ENCODE data around the gene PCMT1. TPM values are rescaled to one million over a fixed set of nuclear protein-coding genes. Genes with fewer than 3 reads are reported as not detected.
A peak's percentile ranks its signal among the peaks of the same experiment; 100 is the strongest.

PCMT1 gene
- total and polyA plus RNA-seq, 9 of the 15 experiments (the other 6 are each of a cell fraction or from before 2014, with no cell fraction given) = 217 to 541 (median 327) TPM

GRCh38 chr6:149834513-149835481 is 85.3 kb downstream of the PCMT1 start:
- FAIRE-seq (peak; percentile 88), ATAC-seq (peak; percentile 86), DNase-seq (ENCODE audit: extremely low read depth in 1 of 4, low spot score in 3 of 4) (peak; percentile 65 to 76 (median 67))
- Histone ChIP-seq H3K4me3 (no peak overlapping the region), H3K9me3 (replicated peaks; ENCODE audit: control insufficient read depth, insufficient read depth, low read depth, low read length) (no peaks in the 10 kb centered on the region), H3K27ac (ENCODE audit: extremely low read depth, low read depth, low read length) (no peak overlapping the region), H4K20me1 (replicated peaks; ENCODE audit: control insufficient read depth, insufficient read depth, low read length) (no peaks in the 10 kb centered on the region), H3K9me1 (ENCODE audit: control insufficient read depth, insufficient read depth, low read length) (no peaks in the 10 kb centered on the region), H3K9ac (ENCODE audit: insufficient read depth in 1 of 2, low read depth in 2 of 2, low read length in 2 of 2) (no peak overlapping the region), H3K4me2 (ENCODE audit: insufficient read depth, low read length) (no peak overlapping the region), H2AFZ (ENCODE audit: low read depth, low read length) (no peak overlapping the region), H3K4me1 (replicated peaks in 1 of 2; ENCODE audit: control insufficient read depth in 2 of 2, insufficient read depth in 2 of 2, low read length in 2 of 2) (no peaks in the 10 kb centered on the region), H3K27me3 (ENCODE audit: control insufficient read depth in 2 of 2, insufficient read depth in 2 of 2, low read length in 2 of 2) (peaks cover 6 to 31% of the 10 kb centered on the region in 2 experiments), H3K36me3 (ENCODE audit: control insufficient read depth, insufficient read depth, low read length) (no peaks in the 10 kb centered on the region), H3K79me2 (ENCODE audit: control insufficient read depth, insufficient read depth, low read length) (no peaks in the 10 kb centered on the region)
- in situ Hi-C loops (cut with MboI) = no loop called here
- POLR2A ChIA-PET = no interaction called here
- WGBS (ENCODE audit: insufficient coverage, low coverage, missing lambda C conversion rate) = 27% methylated on average over 5 of the region's 5 CpGs
- no TSS peak for BruUV-seq (replicated peaks)
- intact Hi-C loops (cut with micrococcal nuclease) = loop anchor here (1.0 kb wide), 2 partner anchors 92 to 269 kb away; no protein-coding TSS in a partner anchor
- CTCF ChIA-PET (ENCODE audit: low intra/inter-chr PET ratio) = interaction anchor here (0.6 to 3.2 kb wide), 8 partner anchors 30 to 1462 kb away, joined by 3 to 23 read pairs (median 4); partner anchors contain the start of gene LRP11
- TF ChIP-seq SMC3 (conservative IDR thresholded peaks at IDR 0.05; ENCODE audit: insufficient read depth, low read depth, low read length) = peak; percentile 89
- TF ChIP-seq TBP (optimal IDR thresholded peaks at IDR 0.05; ENCODE audit: low read depth, low read length) = peak; percentile 24
- no peak for TF ChIP-seq BRF2 (IDR thresholded peaks at IDR 0.05; ENCODE audit: borderline replicate concordance, insufficient read depth, insufficient read length)
- TF ChIP-seq TAF1 (IDR thresholded peaks at IDR 0.05; ENCODE audit: control insufficient read depth, extremely low read depth, insufficient read depth, low read length, severe bottlenecking) = no peak
- TF ChIP-seq NCOR1 (IDR thresholded peaks at IDR 0.05) = no peak
- TF ChIP-seq TEAD1 (CRISPR knock-in tag; IDR thresholded peaks at IDR 0.05) = peak in 1 of 2 experiments; percentile 43; a peak in 1 of 4 replicates
- TF ChIP-seq ARID2 (IDR thresholded peaks at IDR 0.05) = peak; percentile 41; the same call in 1 of the 2 replicates
- no peak for TF ChIP-seq RFX5 (IDR thresholded peaks at IDR 0.05; ENCODE audit: low read depth, low read length)
- 0 out of 2 replicates have a peak, but pooled peaks have one; percentile 6 for TF ChIP-seq JUND (IDR thresholded peaks at IDR 0.05; ENCODE audit: borderline replicate concordance, low read depth, low read length)
- TF ChIP-seq JUND (tag; IDR thresholded peaks at IDR 0.05; ENCODE audit: borderline replicate concordance, low read depth, low read length) = no peak
- TF ChIP-seq ZNF717 (CRISPR knock-in tag; IDR thresholded peaks at IDR 0.05) = no peak
- no peak for TF ChIP-seq SNRNP70 (optimal IDR thresholded peaks at IDR 0.05; ENCODE audit: low read depth, low read length)
- peak; percentile 87 for TF ChIP-seq DEAF1 (CRISPR knock-in tag; IDR thresholded peaks at IDR 0.05)
- TF ChIP-seq ZNF280A (IDR thresholded peaks at IDR 0.05; ENCODE audit: low read depth, partially characterized antibody) = no peak
- TF ChIP-seq ZNF699 (CRISPR knock-in tag; IDR thresholded peaks at IDR 0.05; ENCODE audit: insufficient replicate concordance) = no peak
- 0 out of 2 replicates have a peak, but pooled peaks have one; percentile 49 for TF ChIP-seq KLF16 (IDR thresholded peaks at IDR 0.05)
- TF ChIP-seq MCM5 (IDR thresholded peaks at IDR 0.05; ENCODE audit: low read depth) = no peak
- no peak for TF ChIP-seq MCM3 (IDR thresholded peaks at IDR 0.05)
